Large intestine (tissue), 3 donors: ENCODE measurements around the gene TBC1D24. TPM values are rescaled to one million over a fixed set of nuclear protein-coding genes. Genes with fewer than 3 reads are reported as not detected.
"Not testable (repeated sequence)": the region's sequence is repeated elsewhere in the genome, so short reads cannot be mapped to it uniquely, and the experiment has no call there.

Source experiments
- DNase-seq, 2 donors: peaks; one replicate each; pipeline versions ENCODE4 v3.0.0 to v3.0.0-alpha.2; 2013
- H3K27ac ChIP-seq: one replicate; pipeline ENCODE4 v1.5.1; 2013; ENCODE audit warnings: low read length
- H3K27me3 ChIP-seq: 2 replicates; pipeline ENCODE4 v1.6.1; 2013; ENCODE audit warnings: low read length; ENCODE audit not compliant: control insufficient read depth, insufficient read depth
- H3K36me3 ChIP-seq: 2 replicates; pipeline ENCODE4 v1.6.1; 2013; ENCODE audit warnings: low read length; ENCODE audit not compliant: control insufficient read depth, insufficient read depth
- H3K4me1 ChIP-seq: one replicate; pipeline ENCODE4 v1.6.1; 2013; ENCODE audit warnings: low read length; ENCODE audit not compliant: control insufficient read depth, insufficient read depth
- H3K4me3 ChIP-seq: one replicate; pipeline ENCODE4 v1.5.1; 2013; ENCODE audit warnings: low read length
- H3K9me3 ChIP-seq: one replicate; pipeline ENCODE4 v1.6.1; 2013; ENCODE audit warnings: mild to moderate bottlenecking, low read depth, low read length, moderate library complexity; ENCODE audit not compliant: control insufficient read depth
- WGBS: methylation state at CpG from one replicate; pipeline ENCODE4 v1.1.5; 2013; ENCODE audit warnings: low lambda C conversion rate; ENCODE audit not compliant: insufficient coverage; 5-methylcytosine and 5-hydroxymethylcytosine counted together
- polyA plus RNA-seq: library from polyadenylated mRNA; unstranded; fragments of 120-200 nt; gene quantifications from one replicate; pipeline ENCODE4 v1.2.1, GENCODE V29; 2013

TBC1D24 gene
- polyA plus RNA-seq, 1 donor, result 15.1 TPM

DNA sequence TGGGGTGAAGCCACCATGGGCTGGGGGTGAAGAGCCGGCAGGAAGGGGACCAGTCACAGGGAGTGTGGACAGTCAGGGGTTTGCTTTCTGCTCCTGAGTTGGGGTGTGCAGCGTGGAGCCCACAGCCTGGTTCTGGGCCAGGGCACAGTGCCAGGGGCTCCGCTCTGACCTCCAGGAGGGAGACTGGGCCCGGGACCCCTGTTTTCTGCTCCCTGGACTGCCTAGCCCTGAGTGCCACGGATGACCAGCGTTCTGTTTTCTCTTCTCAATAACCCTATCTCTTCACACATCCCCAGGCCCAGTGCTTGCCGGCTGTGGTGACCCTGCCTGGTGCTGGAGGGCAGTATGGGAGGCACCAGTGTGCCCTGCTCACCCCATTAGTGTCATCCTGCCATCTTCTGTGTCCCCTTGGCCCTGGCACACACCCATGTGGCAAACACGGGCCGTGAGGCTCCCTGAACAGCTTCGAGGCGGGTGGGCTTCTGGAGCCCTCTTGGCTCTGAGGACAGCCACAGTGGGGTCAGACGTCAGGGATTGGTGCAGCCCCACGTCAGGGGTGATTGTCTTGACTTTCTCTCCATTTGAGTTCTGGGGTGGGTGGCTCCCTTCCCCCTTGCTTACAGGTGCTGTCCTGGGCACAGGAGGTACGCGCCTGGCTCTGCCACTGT is 55.2 kb downstream of the TBC1D24 start:
- no peak for DNase-seq
- no CpG with 5 or more reads among the region's 15 CpGs for WGBS

DNA sequence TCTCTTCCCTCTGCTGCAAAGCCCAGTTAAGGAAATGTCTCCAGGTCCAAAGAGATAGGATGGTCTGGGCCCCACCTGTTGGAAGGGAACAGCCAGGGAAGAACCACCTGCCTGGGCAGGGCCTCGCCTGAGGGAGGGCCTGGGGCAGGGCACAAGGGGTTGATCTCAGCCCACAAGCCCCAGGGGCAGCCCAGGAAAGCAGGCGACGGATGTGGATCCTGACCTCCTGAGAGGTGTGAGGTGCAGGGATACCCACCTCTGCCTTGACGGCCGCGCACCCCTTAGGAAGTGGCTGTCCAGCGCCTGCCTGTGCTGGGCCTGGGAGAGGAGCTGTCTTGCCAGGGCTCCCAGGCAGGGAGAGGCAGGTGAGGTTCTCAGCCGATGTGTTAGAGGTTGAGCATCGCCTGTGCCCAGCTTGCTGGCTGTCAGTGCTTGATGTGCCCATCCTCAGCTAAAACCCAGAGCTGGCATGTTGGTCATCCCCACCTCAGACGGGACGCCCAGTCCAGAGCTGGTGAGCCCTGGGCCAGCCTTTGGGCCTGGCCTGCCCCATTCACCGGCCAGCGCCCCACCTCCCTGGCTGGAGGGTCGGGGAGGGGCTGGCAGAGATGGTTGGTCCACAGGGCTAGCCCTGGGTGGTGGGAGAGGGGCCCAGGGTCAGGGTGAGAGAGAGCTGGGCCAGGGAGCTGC is 55.8 kb downstream of the TBC1D24 start:
- no CpG with 5 or more reads among the region's 14 CpGs for WGBS
- no peaks in the 10 kb centered on the region for H3K9me3 ChIP-seq
- H3K27me3 ChIP-seq, result no peaks in the 10 kb centered on the region
- H3K36me3 ChIP-seq, result peaks cover 44% of the 10 kb centered on the region
- peak in 1 of 2 donors; percentile 22 for DNase-seq
- H3K27ac ChIP-seq, result peak overlapping the region; percentile 81
- H3K4me1 ChIP-seq, result peaks cover 29% of the 10 kb centered on the region
- no peak overlapping the region for H3K4me3 ChIP-seq

More for the DNA sequence above, 55.2 kb downstream of the TBC1D24 start:
- Histone ChIP-seq H3K9me3 (no peaks in the 10 kb centered on the region), H3K4me3 (no peak overlapping the region), H3K36me3 (peaks cover 44% of the 10 kb centered on the region), H3K27me3 (no peaks in the 10 kb centered on the region), H3K4me1 (peaks cover 33% of the 10 kb centered on the region), H3K27ac (no peak overlapping the region)

DNA sequence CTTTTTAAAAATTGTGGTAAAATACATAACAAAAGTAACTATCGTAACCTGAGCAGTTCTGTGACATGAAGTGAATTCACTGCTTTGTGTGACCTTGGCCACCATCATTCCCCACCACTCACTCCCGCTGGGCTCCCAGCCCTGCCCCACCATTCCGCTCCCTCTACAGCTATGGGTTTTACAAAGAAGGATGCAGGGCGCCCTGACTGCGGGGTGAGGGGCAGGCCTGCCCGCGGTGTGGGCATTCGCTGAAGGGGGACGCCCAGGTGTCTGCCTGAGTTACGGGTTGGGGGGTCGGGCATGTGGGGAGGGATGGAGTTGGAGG is 56.4 kb downstream of the TBC1D24 start, which contains the start of gene CEMP1:
Gene CEMP1 (minus strand): TSS at position 38 of the 325 bp plus-strand sequence. CDS start 335 bp downstream, outside the sequence.
- Histone ChIP-seq H3K27ac (peak within 1 kb of the TSS; percentile 81), H3K36me3 (peaks cover 39% of the 10 kb centered on the region), H3K9me3 (no peaks in the 10 kb centered on the region), H3K27me3 (no peaks in the 10 kb centered on the region), H3K4me1 (peaks cover 25% of the 10 kb centered on the region), H3K4me3 (peak within 1 kb of the TSS; percentile 81)
- no CpG with 5 or more reads among the region's 11 CpGs for WGBS
- no peak for DNase-seq

DNA sequence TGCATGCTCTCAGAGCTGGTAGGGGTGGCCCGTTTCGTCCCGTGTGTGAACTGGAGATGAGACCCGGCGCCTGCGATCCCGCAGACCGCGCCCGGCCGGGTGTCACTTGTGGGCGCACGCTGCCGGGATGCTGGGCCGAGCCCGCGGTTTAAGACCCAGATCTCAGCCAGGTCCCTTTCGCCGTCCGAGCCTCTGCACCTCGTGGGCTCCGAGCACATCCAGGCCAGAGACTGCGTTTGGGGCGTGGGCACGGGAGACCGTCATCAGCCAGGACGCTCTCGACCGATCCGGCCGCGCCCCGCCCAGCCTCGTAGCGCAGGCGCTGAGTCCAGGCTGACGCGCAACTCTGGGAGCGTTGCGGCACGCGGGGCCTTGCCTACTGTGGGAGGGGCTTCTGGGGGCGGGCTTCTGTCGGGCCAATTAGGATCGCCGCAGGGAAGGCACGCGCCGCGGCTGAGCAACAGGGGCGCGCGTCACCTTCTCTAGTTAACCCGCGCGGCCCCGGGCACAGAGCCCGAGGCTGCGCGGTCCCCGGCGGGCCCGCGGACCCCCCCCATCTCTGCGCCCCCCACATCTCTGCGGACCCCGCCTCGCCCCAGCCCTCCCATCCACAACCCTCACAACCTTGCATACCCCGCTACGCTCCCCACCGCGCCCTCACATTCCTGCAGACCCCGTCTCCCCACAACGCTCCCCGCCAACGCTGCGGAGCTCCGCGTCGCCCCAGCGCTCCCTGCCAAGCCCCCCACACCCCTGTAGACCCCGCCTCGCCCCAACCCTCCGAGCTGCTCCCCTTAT is 57.0 kb downstream of the TBC1D24 start:
- WGBS, result no CpG with 5 or more reads among the region's 84 CpGs
- H3K4me3 ChIP-seq, result peak overlapping the region; percentile 81
- H3K27me3 ChIP-seq, result no peaks in the 10 kb centered on the region
- peak overlapping the region; percentile 81 for H3K27ac ChIP-seq
- H3K4me1 ChIP-seq, result peaks cover 24% of the 10 kb centered on the region
- H3K36me3 ChIP-seq, result peaks cover 34% of the 10 kb centered on the region
- no peaks in the 10 kb centered on the region for H3K9me3 ChIP-seq
- DNase-seq, result peak; percentile 99

DNA sequence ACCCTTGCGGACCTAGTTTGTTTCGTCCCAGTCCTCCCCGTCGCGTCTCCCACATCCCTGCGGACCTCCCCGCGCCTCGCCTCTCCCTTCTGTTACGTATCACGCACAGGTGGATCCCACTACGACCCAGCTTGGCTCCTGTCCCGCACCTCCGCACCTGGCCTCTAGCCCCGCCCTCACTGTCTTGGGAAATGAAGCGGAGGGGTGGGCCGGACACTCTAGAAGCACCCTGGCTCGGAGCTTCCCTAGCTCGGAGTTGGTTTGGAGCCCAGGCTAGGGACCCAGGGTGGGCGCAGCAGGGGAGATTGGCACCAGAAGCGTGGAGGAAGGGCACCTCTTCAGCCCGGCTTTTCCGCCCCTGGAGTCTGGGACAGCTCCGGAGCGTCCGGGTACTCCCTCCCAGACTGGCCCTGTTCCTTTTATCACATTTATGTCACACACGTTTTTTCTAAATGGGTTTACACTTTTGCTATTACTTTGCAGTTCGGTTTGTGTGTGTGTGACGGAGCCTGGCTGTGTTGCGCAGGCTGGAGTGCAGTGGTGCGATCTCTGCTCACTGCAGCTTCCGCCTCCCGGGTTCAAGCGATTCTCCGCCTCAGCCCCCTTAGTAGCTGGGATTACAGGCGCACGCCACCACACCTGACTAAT is 57.7 kb downstream of the TBC1D24 start:
- peak; percentile 79 to 91 for DNase-seq
- no peaks in the 10 kb centered on the region for H3K9me3 ChIP-seq
- H3K36me3 ChIP-seq, result peaks cover 29% of the 10 kb centered on the region
- H3K27ac ChIP-seq, result peak overlapping the region; percentile 81
- peaks cover 22% of the 10 kb centered on the region for H3K4me1 ChIP-seq
- H3K27me3 ChIP-seq, result no peaks in the 10 kb centered on the region
- WGBS, result no CpG with 5 or more reads among the region's 37 CpGs
- peak overlapping the region; percentile 56 for H3K4me3 ChIP-seq

DNA sequence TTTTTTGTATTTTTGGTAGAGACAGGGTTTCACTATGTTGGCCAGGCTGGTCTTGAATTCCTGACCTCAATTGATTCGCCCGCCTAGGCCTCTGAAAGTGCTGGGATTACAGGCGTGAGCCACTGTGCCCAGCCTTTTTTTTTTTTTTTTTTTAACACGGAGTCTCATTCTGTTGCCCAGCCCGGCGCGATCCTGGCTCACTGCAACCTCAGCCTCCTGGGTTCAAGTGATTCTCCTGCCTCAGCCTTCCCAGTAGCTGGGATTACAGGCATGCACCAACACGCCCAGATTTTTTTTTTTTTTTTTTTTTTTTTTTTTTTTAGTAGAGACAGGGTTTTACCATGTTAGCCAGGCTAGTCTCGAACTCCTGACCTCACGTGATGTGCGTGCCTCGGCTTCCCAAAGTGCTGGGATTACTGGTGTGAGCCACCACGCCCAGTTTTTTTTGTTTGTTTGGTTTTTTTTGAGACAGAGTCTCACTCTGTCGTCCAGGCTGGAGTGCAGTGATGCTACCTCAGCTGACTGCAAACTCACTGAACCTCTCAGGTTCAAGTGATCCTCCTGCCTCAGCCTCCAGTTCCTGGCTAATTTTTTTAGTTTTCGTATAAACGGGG is 58.3 kb downstream of the TBC1D24 start:
- Histone ChIP-seq H3K27ac (peak overlapping the region; percentile 81), H3K36me3 (peaks cover 23% of the 10 kb centered on the region), H3K4me3 (peak overlapping the region; percentile 56), H3K4me1 (peaks cover 19% of the 10 kb centered on the region)
- WGBS, result 100% methylated on average over 2 of the region's 16 CpGs
- DNase-seq, H3K9me3 ChIP-seq, H3K27me3 ChIP-seq: not testable (repeated sequence)

DNA sequence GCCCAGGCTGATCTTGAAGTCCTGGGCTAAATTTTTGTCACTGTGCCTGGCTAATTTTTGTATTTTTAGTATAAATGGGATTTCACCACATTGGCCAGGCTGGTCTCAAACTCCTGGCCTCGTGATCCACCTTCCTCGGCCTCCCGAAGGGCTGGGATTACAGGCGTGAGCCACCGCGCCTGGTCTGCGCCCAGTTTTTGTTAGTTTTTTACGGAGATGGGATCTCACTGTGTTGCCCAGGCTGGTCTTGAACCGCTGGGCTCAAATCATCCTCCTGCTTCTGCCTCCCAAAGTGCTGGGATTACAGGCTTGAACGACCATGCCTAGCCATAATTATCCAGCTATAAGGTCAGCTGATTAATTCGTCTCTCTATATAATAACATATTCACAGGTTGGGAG is 59.0 kb downstream of the TBC1D24 start:
- Histone ChIP-seq H3K4me3 (no peak overlapping the region), H3K4me1 (peaks cover 19% of the 10 kb centered on the region), H3K36me3 (peaks cover 16% of the 10 kb centered on the region), H3K27me3 (no peaks in the 10 kb centered on the region), H3K27ac (no peak overlapping the region), H3K9me3 (no peaks in the 10 kb centered on the region)
- WGBS, result 80% methylated on average over 1 of the region's 11 CpGs
- DNase-seq, result no peak

DNA sequence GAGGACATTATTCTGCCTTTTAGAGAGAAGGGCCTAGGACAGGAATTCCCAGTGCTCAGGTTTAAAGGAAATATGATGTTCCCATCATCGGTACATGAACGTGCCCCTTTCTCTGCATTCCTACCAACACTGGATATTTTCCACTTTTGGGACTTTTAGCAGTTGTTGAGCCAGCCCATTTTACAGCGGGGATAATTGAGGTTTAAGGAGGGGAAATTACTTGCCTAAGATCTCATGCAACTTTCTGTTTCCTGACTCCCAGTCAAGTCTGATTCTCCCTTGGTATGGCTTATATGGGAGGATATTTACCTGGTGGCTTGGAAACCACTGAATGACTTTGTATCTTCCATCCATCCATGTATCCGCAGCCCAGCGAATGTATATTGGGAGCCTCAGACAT is 59.4 kb downstream of the TBC1D24 start:
- peaks cover 22% of the 10 kb centered on the region for H3K4me1 ChIP-seq

DNA sequence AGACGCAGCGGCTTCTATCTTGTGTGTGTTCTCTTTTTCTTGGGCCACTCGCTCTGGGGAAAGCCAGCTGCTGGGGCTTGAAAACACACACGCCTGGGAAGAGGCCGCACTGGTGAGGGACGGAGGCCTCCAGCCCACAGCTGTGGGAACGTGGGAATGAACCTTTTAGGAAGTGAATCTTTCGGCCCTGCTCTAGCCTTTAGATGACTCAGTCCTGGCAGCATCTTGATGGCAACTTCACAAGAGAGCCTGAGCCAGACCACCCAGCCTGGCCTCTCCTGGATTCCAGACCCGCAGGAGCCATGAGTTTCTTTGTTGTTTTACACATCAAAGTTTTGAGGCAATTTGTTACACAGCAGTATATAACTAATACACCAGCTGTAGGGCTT is 60.7 kb downstream of the TBC1D24 start:
- no peaks in the 10 kb centered on the region for H3K27me3 ChIP-seq
- H3K4me1 ChIP-seq, result peaks cover 30% of the 10 kb centered on the region
- WGBS, result no CpG with 5 or more reads among the region's 9 CpGs
- peaks cover 2% of the 10 kb centered on the region for H3K36me3 ChIP-seq
- H3K27ac ChIP-seq, result no peak overlapping the region
- peak in 1 of 2 donors; percentile 15 for DNase-seq
- H3K4me3 ChIP-seq, result no peak overlapping the region
- no peaks in the 10 kb centered on the region for H3K9me3 ChIP-seq

More for the DNA sequence above, 59.4 kb downstream of the TBC1D24 start:
- no CpG with 5 or more reads among the region's 5 CpGs for WGBS
- H3K4me3 ChIP-seq, H3K27me3 ChIP-seq, H3K9me3 ChIP-seq, DNase-seq, H3K27ac ChIP-seq: not testable (repeated sequence)
- peaks cover 12% of the 10 kb centered on the region for H3K36me3 ChIP-seq
